SK-N-SH (cell line): Measurements from ENCODE around the gene SEPTIN2. TPM values are rescaled to one million over a fixed set of nuclear protein-coding genes. Genes with fewer than 3 reads are reported as not detected.
"Not testable (repeated sequence)": the region's sequence is repeated elsewhere in the genome, so short reads cannot be mapped to it uniquely, and the experiment has no call there.

ENCODE experiments used
- CTCF ChIA-PET: fragments of 300-600, 350-600 bp; formaldehyde crosslinking; extraction: SDS; loops from one replicate; lab custom pipeline; 2021; lab: Yijun Ruan, JAX
- POLR2A ChIA-PET: fragments of 350-600 bp; sonication (Branson Sonifier 250); formaldehyde crosslinking; extraction: SDS; loops from one replicate; lab custom pipeline; 2020; ENCODE audit warnings: antibody characterized with exemption, inconsistent platforms; lab: Yijun Ruan, JAX
- DNase-seq: peaks from one replicate; pipeline ENCODE4 v3.0.0; 2012
- H2AFZ ChIP-seq: fragments of 200-600 bp; sonication (generic); 2 replicates; pipeline ENCODE4 v1.8.1; 2016; ENCODE audit warnings: antibody characterized with exemption, mild to moderate bottlenecking, low read depth
- H3F3A ChIP-seq: fragments of 200-600 bp; sonication (generic); replicated peaks from 2 replicates; pipeline ENCODE3; 2016; ENCODE audit warnings: antibody characterized with exemption, mild to moderate bottlenecking; ENCODE audit not compliant: insufficient read depth
- H3K27ac ChIP-seq, 2 experiments: fragments of 200-500 bp in 1 of 2; fragments of 200-600 bp in 1 of 2; sonication (Bioruptor generic) in 1 of 2; sonication (generic), shearing (Covaris generic) in 1 of 2; 2 replicates each; pipeline versions ENCODE4 v1.5.1 to v1.6.1; 2014 to 2016; ENCODE audit warnings: low read depth in 2 of 2, inconsistent platforms in 1 of 2, low read length in 1 of 2, mild to moderate bottlenecking in 1 of 2, mixed read lengths in 1 of 2
- H3K27me3 ChIP-seq: fragments of 200-600 bp; sonication (generic), shearing (Covaris generic); 2 replicates; pipeline ENCODE4 v1.6.1; 2016; ENCODE audit warnings: mixed run types; ENCODE audit not compliant: insufficient read depth
- H3K36me3 ChIP-seq, 2 experiments: fragments of 200-500 bp in 1 of 2; fragments of 200-600 bp in 1 of 2; sonication (Bioruptor generic) in 1 of 2; sonication (generic) in 1 of 2; replicated peaks in 1 of 2; 2 replicates each; pipeline versions ENCODE3 to v1.5.1; 2014 to 2016; ENCODE audit warnings: low read length in 1 of 2, mild to moderate bottlenecking in 1 of 2; ENCODE audit not compliant: insufficient read depth in 2 of 2, control insufficient read depth in 1 of 2
- H3K4me1 ChIP-seq, 2 experiments: fragments of 200-500 bp in 1 of 2; fragments of 200-600 bp in 1 of 2; sonication (Bioruptor generic) in 1 of 2; sonication (generic), shearing (Covaris generic) in 1 of 2; 2 replicates each; pipeline versions ENCODE4 v1.5.1 to v1.6.1; 2014 to 2016; ENCODE audit warnings: low read depth in 1 of 2, low read length in 1 of 2, mixed run types in 1 of 2; ENCODE audit not compliant: insufficient read depth in 2 of 2, control insufficient read depth in 1 of 2
- H3K4me2 ChIP-seq: fragments of 200-600 bp; sonication (generic), shearing (Covaris generic); 2 replicates; pipeline ENCODE4 v1.6.1; 2017; ENCODE audit warnings: mixed run types
- H3K4me3 ChIP-seq, 2 experiments: fragments of 200-500 bp in 1 of 2; fragments of 200-600 bp in 1 of 2; sonication (Bioruptor generic) in 1 of 2; sonication (generic), shearing (Covaris generic) in 1 of 2; 2 replicates each; pipeline versions ENCODE4 v1.5.1 to v1.8.1; 2014 to 2016; ENCODE audit warnings: low read depth in 2 of 2, inconsistent platforms in 1 of 2, low read length in 1 of 2, mild to moderate bottlenecking in 1 of 2, mixed read lengths in 1 of 2, moderate library complexity in 1 of 2
- H3K79me2 ChIP-seq: fragments of 200-600 bp; sonication (generic); 2 replicates; pipeline ENCODE4 v1.8.1; 2017; ENCODE audit warnings: mild to moderate bottlenecking; ENCODE audit not compliant: insufficient read depth
- H3K9ac ChIP-seq: fragments of 200-600 bp; sonication (generic); 2 replicates; pipeline ENCODE4 v1.6.1; 2017; ENCODE audit warnings: mixed run types
- H3K9me2 ChIP-seq: fragments of 200-600 bp; sonication (generic); 2 replicates; pipeline ENCODE4 v1.6.1; 2017; ENCODE audit warnings: mixed run types
- H3K9me3 ChIP-seq: fragments of 200-600 bp; sonication (generic); 2 replicates; pipeline ENCODE4 v1.6.1; 2017; ENCODE audit warnings: mixed run types, mild to moderate bottlenecking, moderate library complexity
- H4K20me1 ChIP-seq: fragments of 200-600 bp; sonication (generic); 2 replicates; pipeline ENCODE4 v1.6.1; 2017; ENCODE audit warnings: mild to moderate bottlenecking, mixed run types; ENCODE audit not compliant: insufficient read depth
- CHD2 ChIP-seq: fragments of 150-350 bp; IDR thresholded peaks from 2 replicates; pipeline ENCODE4 v1.6.1; 2018; ENCODE audit warnings: low read length; ENCODE audit not compliant: partially characterized antibody
- ELF1 ChIP-seq: IDR thresholded peaks from 2 replicates; pipeline ENCODE4 v1.4.0; 2012
- EP300 ChIP-seq, 2 experiments: IDR thresholded peaks; 2 replicates each; pipeline versions ENCODE4 v1.4.0 to v1.6.1; 2012; ENCODE audit warnings: borderline replicate concordance in 1 of 2, low read depth in 1 of 2, low read length in 1 of 2
- EZH2phosphoT487 ChIP-seq: fragments of 200-600 bp; sonication (generic); IDR thresholded peaks from 2 replicates; pipeline ENCODE4 v1.6.1; 2017; ENCODE audit warnings: low read depth, mixed run types, mild to moderate bottlenecking, antibody characterized with exemption, moderate library complexity, borderline replicate concordance
- FOSL2 ChIP-seq: IDR thresholded peaks from 2 replicates; pipeline ENCODE4 v1.4.0; 2012; ENCODE audit warnings: low read depth, mild to moderate bottlenecking, moderate library complexity, borderline replicate concordance
- FOXJ3 ChIP-seq: sonication (generic); formaldehyde crosslinking; IDR thresholded peaks from 2 replicates; pipeline ENCODE4 v1.5.1; 2020; ENCODE audit warnings: mild to moderate bottlenecking, missing genetic modification reagents
- JUND ChIP-seq: IDR thresholded peaks from 2 replicates; pipeline ENCODE4 v1.4.0; 2012
- MEF2A ChIP-seq: IDR thresholded peaks from 2 replicates; pipeline ENCODE4 v1.4.0; 2012; ENCODE audit warnings: low read depth, borderline replicate concordance
- MXI1 ChIP-seq: IDR thresholded peaks from 2 replicates; pipeline ENCODE4 v1.6.1; 2012; ENCODE audit warnings: mild to moderate bottlenecking, low read depth, low read length, improper control_type of control experiment
- NFIC ChIP-seq: IDR thresholded peaks from 2 replicates; pipeline ENCODE4 v1.4.0; 2012; ENCODE audit warnings: borderline replicate concordance
- NRF1 ChIP-seq: IDR thresholded peaks from 2 replicates; pipeline ENCODE4 v1.6.1; 2012; ENCODE audit warnings: low read depth, mild to moderate bottlenecking, low read length
- RAD21 ChIP-seq: IDR thresholded peaks from 2 replicates; pipeline ENCODE4 v1.6.1; 2012; ENCODE audit warnings: mild to moderate bottlenecking, low read length
- RCOR1 ChIP-seq: fragments of 150-350 bp; IDR thresholded peaks from 2 replicates; pipeline ENCODE4 v1.6.1; 2017; ENCODE audit warnings: antibody characterized with exemption, low read length
- RFX5 ChIP-seq: IDR thresholded peaks from 2 replicates; pipeline ENCODE4 v1.6.1; 2012; ENCODE audit warnings: mild to moderate bottlenecking, improper control_type of control experiment, low read length
- SIN3A ChIP-seq: IDR thresholded peaks from 2 replicates; pipeline ENCODE4 v1.6.1; 2012; ENCODE audit warnings: low read depth, mild to moderate bottlenecking, low read length, moderate library complexity, borderline replicate concordance
- SMC3 ChIP-seq: IDR thresholded peaks from 2 replicates; pipeline ENCODE4 v1.6.1; 2012; ENCODE audit warnings: low read depth, low read length, improper control_type of control experiment
- TAF1 ChIP-seq: IDR thresholded peaks from 2 replicates; pipeline ENCODE4 v1.6.1; 2012; ENCODE audit warnings: low read depth, mild to moderate bottlenecking, low read length, moderate library complexity, borderline replicate concordance
- WGBS: methylation state at CpG from one replicate; pipeline ENCODE4 v1.1.6; 2017; ENCODE audit warnings: low lambda C conversion rate; 5-methylcytosine and 5-hydroxymethylcytosine counted together
- polyA plus RNA-seq, 3 experiments: library from polyadenylated mRNA; depleted of rRNA; stranded (reverse); fragments of >200 nt; gene quantifications; 2 replicates each; pipeline ENCODE4 v1.2.3, GENCODE V29; 2012
- TF ChIP-seq, protein P1 (sequence below): IDR thresholded peaks from 2 replicates; pipeline ENCODE4 v1.4.0; 2012; ENCODE audit warnings: low read depth, borderline replicate concordance
- TF ChIP-seq, protein P2 (sequence below): IDR thresholded peaks from 2 replicates; pipeline ENCODE4; 2012
- TF ChIP-seq, protein P3 (sequence below): IDR thresholded peaks from 2 replicates; pipeline ENCODE4 v1.4.0; 2012; ENCODE audit warnings: low read depth, borderline replicate concordance

SEPTIN2 gene
- polyA plus RNA-seq, 1 of the 3 experiments (the other 2 are of a cell fraction): 226 TPM

DNA sequence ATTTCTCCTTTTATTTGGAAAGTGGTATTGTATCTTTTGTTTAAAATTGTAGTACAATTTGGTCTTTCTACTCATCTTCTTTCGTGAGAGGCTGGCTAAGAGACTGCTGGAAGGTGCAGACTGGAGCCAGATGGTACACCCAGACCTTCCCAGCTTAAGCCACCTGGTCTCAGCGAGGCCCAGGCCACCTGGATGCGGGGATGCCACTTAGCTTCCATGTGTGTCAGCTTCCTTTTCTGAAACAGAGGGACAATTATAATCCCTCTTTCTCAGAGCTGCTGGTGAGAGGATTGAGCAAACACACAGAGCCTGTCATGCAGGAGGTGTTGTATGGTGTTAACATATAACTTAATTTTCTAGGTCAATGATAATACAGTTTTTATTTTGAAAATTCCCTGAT lies 57.7 kb downstream of the SEPTIN2 start:
- Histone ChIP-seq H3F3A (peaks cover 3% of the 10 kb centered on the region), H3K9me2 (no peaks in the 10 kb centered on the region), H3K4me3 (no peak overlapping the region), H4K20me1 (0 out of 2 replicates have a peak, but pooled peaks cover 6% of the 10 kb centered on the region), H3K36me3 (peaks cover 3 to 5% of the 10 kb centered on the region in 2 experiments), H3K9ac (no peak overlapping the region), H3K27ac (0 out of 4 replicates have a peak overlapping the region, but pooled peaks of 1 of the 2 experiments have one; percentile 7), H3K9me3 (no peaks in the 10 kb centered on the region), H3K4me1 (peaks cover 0 to 13% of the 10 kb centered on the region in 2 experiments; a peak in 2 of 4 replicates), H3K27me3 (no peaks in the 10 kb centered on the region), H2AFZ (no peak overlapping the region), H3K4me2 (no peak overlapping the region), H3K79me2 (peaks cover 91% of the 10 kb centered on the region)
- no peak for DNase-seq
- WGBS: 97% methylated on average over 3 of the region's 3 CpGs
- ChIA-PET POLR2A (no interaction called here), CTCF (interaction anchor here (1.8 kb wide), 1 partner anchor 10 kb away, joined by 5 read pairs; no protein-coding TSS in a partner anchor)
- no peak for TF ChIP-seq MXI1
- no peak for TF ChIP-seq FOSL2
- no peak for TF ChIP-seq SMC3
- TF ChIP-seq RAD21: no peak

DNA sequence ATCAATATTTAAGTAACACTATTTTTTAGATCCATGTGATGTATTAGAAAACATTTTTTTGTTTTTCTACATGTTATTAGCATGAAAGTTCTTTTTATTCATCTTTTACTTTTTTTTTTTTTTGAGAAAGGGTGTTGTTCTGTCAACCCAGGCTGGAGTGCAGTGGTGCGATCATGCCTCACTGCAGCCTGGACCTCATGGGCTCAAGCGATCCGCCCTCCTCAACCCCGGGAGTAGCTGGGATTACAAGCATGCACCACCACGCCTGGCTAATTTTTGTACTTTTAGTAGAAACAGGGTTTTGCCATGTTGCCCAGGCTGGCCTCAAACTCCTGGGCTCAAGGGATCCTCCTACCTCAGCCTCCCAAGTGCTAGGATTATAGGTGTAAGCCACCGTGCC lies 58.2 kb downstream of the SEPTIN2 start:
- DNase-seq, H3F3A ChIP-seq, H3K27me3 ChIP-seq, POLR2A ChIA-PET, H3K4me3 ChIP-seq, H3K27ac ChIP-seq, H4K20me1 ChIP-seq, H3K9me2 ChIP-seq, H3K9ac ChIP-seq, H3K9me3 ChIP-seq, H2AFZ ChIP-seq, H3K36me3 ChIP-seq, H3K4me2 ChIP-seq: not testable (repeated sequence)
- Histone ChIP-seq H3K4me1 (peaks cover 2 to 15% of the 10 kb centered on the region in 2 experiments; a peak in 3 of 4 replicates), H3K79me2 (peaks cover 88% of the 10 kb centered on the region)
- WGBS: 96% methylated on average over 6 of the region's 6 CpGs
- CTCF ChIA-PET: interaction anchor here (1.2 to 1.8 kb wide), 2 partner anchors 10 kb away, joined by 3 to 5 read pairs; no protein-coding TSS in a partner anchor

DNA sequence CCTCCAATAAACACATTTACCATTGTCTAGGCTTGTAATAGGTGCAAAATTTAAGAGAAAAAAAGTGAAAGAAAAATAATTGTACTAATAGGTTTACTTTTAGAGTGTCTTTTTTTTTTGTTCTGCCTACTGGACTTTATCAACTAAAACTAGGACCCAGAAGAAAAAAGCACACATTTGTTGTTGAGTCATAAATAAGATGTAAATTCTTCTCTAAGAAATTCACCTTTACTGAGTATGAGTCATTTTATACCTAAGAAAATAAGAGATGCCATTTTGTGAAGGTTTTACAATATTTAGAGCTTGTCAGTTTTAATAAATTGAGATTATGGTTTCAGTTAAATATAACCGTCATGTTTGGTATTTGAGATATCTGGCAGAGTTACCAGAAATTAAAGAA lies 59.6 kb downstream of the SEPTIN2 start:
- no peak overlapping the region for H3K4me3 ChIP-seq
- CTCF ChIA-PET: no interaction called here
- TF ChIP-seq NRF1 (no peak), CHD2 (no peak), JUND (no peak), ELF1 (no peak), SMC3 (no peak), RFX5 (no peak), TAF1 (no peak), EZH2phosphoT487 (no peak), RCOR1 (no peak), NFIC (no peak), EP300 (IDR thresholded peaks at IDR 0.05; ENCODE audit: borderline replicate concordance in 1 of 2, low read depth in 1 of 2, low read length in 1 of 2) (no peak), FOXJ3 (CRISPR knock-in tag) (no peak), MEF2A (no peak), FOSL2 (no peak), SIN3A (no peak)
- TF ChIP-seq, protein P1, sequence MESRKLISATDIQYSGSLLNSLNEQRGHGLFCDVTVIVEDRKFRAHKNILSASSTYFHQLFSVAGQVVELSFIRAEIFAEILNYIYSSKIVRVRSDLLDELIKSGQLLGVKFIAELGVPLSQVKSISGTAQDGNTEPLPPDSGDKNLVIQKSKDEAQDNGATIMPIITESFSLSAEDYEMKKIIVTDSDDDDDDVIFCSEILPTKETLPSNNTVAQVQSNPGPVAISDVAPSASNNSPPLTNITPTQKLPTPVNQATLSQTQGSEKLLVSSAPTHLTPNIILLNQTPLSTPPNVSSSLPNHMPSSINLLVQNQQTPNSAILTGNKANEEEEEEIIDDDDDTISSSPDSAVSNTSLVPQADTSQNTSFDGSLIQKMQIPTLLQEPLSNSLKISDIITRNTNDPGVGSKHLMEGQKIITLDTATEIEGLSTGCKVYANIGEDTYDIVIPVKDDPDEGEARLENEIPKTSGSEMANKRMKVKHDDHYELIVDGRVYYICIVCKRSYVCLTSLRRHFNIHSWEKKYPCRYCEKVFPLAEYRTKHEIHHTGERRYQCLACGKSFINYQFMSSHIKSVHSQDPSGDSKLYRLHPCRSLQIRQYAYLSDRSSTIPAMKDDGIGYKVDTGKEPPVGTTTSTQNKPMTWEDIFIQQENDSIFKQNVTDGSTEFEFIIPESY: no peak
- TF ChIP-seq, protein P2, sequence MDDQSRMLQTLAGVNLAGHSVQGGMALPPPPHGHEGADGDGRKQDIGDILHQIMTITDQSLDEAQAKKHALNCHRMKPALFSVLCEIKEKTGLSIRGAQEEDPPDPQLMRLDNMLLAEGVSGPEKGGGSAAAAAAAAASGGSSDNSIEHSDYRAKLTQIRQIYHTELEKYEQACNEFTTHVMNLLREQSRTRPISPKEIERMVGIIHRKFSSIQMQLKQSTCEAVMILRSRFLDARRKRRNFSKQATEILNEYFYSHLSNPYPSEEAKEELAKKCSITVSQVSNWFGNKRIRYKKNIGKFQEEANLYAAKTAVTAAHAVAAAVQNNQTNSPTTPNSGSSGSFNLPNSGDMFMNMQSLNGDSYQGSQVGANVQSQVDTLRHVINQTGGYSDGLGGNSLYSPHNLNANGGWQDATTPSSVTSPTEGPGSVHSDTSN: no peak
- TF ChIP-seq, protein P3, sequence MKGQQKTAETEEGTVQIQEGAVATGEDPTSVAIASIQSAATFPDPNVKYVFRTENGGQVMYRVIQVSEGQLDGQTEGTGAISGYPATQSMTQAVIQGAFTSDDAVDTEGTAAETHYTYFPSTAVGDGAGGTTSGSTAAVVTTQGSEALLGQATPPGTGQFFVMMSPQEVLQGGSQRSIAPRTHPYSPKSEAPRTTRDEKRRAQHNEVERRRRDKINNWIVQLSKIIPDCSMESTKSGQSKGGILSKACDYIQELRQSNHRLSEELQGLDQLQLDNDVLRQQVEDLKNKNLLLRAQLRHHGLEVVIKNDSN: no peak

More for the DNA sequence above, 59.6 kb downstream of the SEPTIN2 start:
- Histone ChIP-seq H3K9me3 (no peaks in the 10 kb centered on the region), H3K9me2 (no peaks in the 10 kb centered on the region), H4K20me1 (peaks cover 6% of the 10 kb centered on the region; the same call in 1 of the 2 replicates), H3K4me1 (peaks cover 8 to 15% of the 10 kb centered on the region in 2 experiments; a peak in 3 of 4 replicates), H3K27ac (no peak overlapping the region), H3K27me3 (no peaks in the 10 kb centered on the region), H3F3A (peaks cover 3% of the 10 kb centered on the region), H3K79me2 (peaks cover 84% of the 10 kb centered on the region), H3K4me2 (no peak overlapping the region), H3K36me3 (peaks cover 3 to 5% of the 10 kb centered on the region in 2 experiments), H3K9ac (no peak overlapping the region), H2AFZ (no peak overlapping the region)
- 76% methylated on average over 1 of the region's 1 CpG for WGBS
- POLR2A ChIA-PET: no interaction called here
- no peak for DNase-seq
